ENCODE data around the gene DAND5.

The DAND5 gene

DNA sequence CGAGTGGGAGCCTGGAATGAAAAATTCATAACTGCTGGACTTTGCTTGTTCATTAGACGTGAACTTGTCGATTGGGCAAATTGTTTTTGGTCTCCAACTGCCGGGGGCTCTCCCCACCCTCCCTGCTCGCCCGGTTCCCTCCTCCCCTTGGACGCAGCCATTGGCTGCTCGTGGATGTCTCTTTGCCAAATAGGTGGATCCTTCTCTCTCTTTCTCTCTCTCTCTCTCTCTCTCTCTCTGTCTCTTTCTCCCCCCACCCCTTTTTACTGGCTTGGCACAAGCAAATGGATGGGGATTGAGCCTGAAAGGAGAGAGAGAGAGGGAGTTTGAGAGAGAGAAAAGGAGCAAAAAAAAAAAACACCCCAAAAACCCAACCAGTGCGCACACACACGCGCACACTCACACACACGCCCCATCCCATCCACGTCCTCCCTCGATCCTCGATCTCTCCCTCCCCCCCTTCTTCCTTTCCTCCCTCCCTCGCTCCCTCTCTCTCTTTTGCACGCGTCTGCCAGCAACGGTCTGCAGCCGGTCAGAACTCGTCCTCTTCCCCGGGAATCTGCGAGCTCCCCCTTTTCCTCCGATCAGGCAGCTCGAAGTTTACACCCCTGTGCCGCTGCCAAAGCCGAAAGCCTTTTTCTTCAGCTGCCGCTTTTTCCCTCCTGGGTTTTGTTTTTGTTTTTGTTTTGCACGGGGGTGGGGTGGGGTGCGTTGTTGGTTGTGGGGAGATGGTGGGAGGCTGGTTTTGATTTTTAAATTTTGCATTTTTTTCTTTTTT lies 53.7 kb downstream of the DAND5 start:
- no peaks in the 10 kb centered on the region for H4K20me1 ChIP-seq (ENCODE audit: insufficient read depth, low read length, poor library complexity, severe bottlenecking)
- H3K27me3 ChIP-seq (ENCODE audit: insufficient read depth, low read length, poor library complexity, severe bottlenecking) = no peaks in the 10 kb centered on the region
- peak overlapping the region; percentile 67 for H3K4me3 ChIP-seq (ENCODE audit: low read length, poor library complexity, severe bottlenecking)
- peak overlapping the region; percentile 42; the same call in 1 of the 2 replicates for H2AFZ ChIP-seq (ENCODE audit: low read length)
- H3K9ac ChIP-seq (ENCODE audit: low read depth, low read length, poor library complexity, severe bottlenecking) = peak overlapping the region; percentile 70
- TF ChIP-seq CTCF (conservative IDR thresholded peaks at IDR 0.05; ENCODE audit: low read length) = no peak
- no peak for TF ChIP-seq EZH2phosphoT487 (IDR thresholded peaks at IDR 0.05; ENCODE audit: borderline replicate concordance)
- H3K9me2 ChIP-seq (replicated peaks; ENCODE audit: low read depth, low read length) = no peaks in the 10 kb centered on the region
- no peaks in the 10 kb centered on the region for H3K36me3 ChIP-seq (ENCODE audit: insufficient read depth, low read length)
- H3K4me1 ChIP-seq (ENCODE audit: insufficient read depth, low read length, poor library complexity, severe bottlenecking) = peaks cover 6% of the 10 kb centered on the region
- H3K4me2 ChIP-seq (ENCODE audit: low read depth, low read length, poor library complexity, severe bottlenecking) = peak overlapping the region; percentile 69
- no peaks in the 10 kb centered on the region for H3K9me3 ChIP-seq (ENCODE audit: insufficient read depth, low read depth, low read length)
- no peaks in the 10 kb centered on the region for H3F3A ChIP-seq (ENCODE audit: low read depth)
- no peaks in the 10 kb centered on the region for H3K79me2 ChIP-seq (ENCODE audit: insufficient read depth, low read length)

DNA sequence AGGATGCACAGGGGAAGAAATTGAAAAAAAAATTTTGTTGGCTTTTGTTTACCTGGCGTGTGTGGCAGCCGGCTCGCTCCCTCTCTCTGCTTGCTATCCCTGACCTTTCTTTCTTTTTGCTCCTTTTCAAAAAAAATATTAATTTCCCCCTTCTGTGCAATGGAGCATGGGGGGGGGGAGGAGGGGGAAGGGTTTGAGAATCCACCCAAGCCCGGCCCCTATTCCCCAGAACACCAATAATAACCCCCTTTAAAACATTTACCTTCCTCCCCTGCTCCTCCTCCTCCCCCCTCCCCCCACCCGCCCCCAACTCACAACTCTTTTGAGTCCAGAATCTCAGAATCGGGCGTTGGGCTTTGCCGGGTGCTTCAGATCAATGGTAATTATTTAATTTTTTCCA lies 54.3 kb downstream of the DAND5 start:
- H3K4me1 ChIP-seq (ENCODE audit: insufficient read depth, low read length, poor library complexity, severe bottlenecking) = peaks cover 6% of the 10 kb centered on the region
- H3K79me2 ChIP-seq (ENCODE audit: insufficient read depth, low read length) = no peaks in the 10 kb centered on the region
- H3F3A ChIP-seq (ENCODE audit: low read depth) = no peaks in the 10 kb centered on the region
- no peaks in the 10 kb centered on the region for H3K27me3 ChIP-seq (ENCODE audit: insufficient read depth, low read length, poor library complexity, severe bottlenecking)
- H3K9me3 ChIP-seq (ENCODE audit: insufficient read depth, low read depth, low read length) = no peaks in the 10 kb centered on the region
- no peak overlapping the region for H2AFZ ChIP-seq (ENCODE audit: low read length)
- no peaks in the 10 kb centered on the region for H3K9me2 ChIP-seq (replicated peaks; ENCODE audit: low read depth, low read length)
- H4K20me1 ChIP-seq (ENCODE audit: insufficient read depth, low read length, poor library complexity, severe bottlenecking) = no peaks in the 10 kb centered on the region
- TF ChIP-seq EZH2phosphoT487 (IDR thresholded peaks at IDR 0.05; ENCODE audit: borderline replicate concordance) = no peak
- TF ChIP-seq CTCF (conservative IDR thresholded peaks at IDR 0.05; ENCODE audit: low read length) = no peak
- peak overlapping the region; percentile 70 for H3K9ac ChIP-seq (ENCODE audit: low read depth, low read length, poor library complexity, severe bottlenecking)
- no peaks in the 10 kb centered on the region for H3K36me3 ChIP-seq (ENCODE audit: insufficient read depth, low read length)
- H3K4me2 ChIP-seq (ENCODE audit: low read depth, low read length, poor library complexity, severe bottlenecking) = peak overlapping the region; percentile 69
- peak overlapping the region; percentile 67 for H3K4me3 ChIP-seq (ENCODE audit: low read length, poor library complexity, severe bottlenecking)
